PC-3 (cell line): ENCODE results near the gene RTL10. TPM values are rescaled to one million over a fixed set of nuclear protein-coding genes. Genes with fewer than 3 reads are reported as not detected.

Source experiments
- ATAC-seq: fragments of 200-7000 bp; cut with Tn5 transposase; 2 replicates; pipeline ENCODE4 v1.9.1; 2020; ENCODE audit warnings: mild to moderate bottlenecking, moderate library complexity
- BruUV-seq: library from RNA; stranded (reverse); fragments of 400-500 nt; replicated peaks from 2 replicates; lab custom pipeline; 2021; lab: Mats Ljungman, UMichigan
- CTCF ChIA-PET: fragments of 300-600 bp; sonication (Branson Sonifier 250); formaldehyde crosslinking; loops from one replicate; lab custom pipeline; 2022; ENCODE audit warnings: antibody characterized with exemption; lab: Charles Lee
- POLR2A ChIA-PET: fragments of 300-600 bp; sonication (Branson Sonifier 250); formaldehyde crosslinking; loops from one replicate; lab custom pipeline; 2022; ENCODE audit warnings: antibody characterized with exemption; ENCODE audit not compliant: unreplicated experiment; lab: Charles Lee
- DNase-seq: peaks from one replicate; pipeline ENCODE4 v3.0.0-alpha.2; 2015
- H2AFZ ChIP-seq: fragments of 300-600 bp; sonication (generic); 2 replicates; pipeline ENCODE4 v1.6.0; 2016; ENCODE audit warnings: antibody characterized with exemption, low read length
- H3F3A ChIP-seq: fragments of 300-600 bp; sonication (generic); one replicate; pipeline ENCODE4 v1.6.0; 2017; ENCODE audit warnings: antibody characterized with exemption, low read length, control low read depth, mild to moderate bottlenecking; ENCODE audit not compliant: unreplicated experiment
- H3K27ac ChIP-seq: fragments of 300-600 bp; sonication (generic); 2 replicates; pipeline ENCODE4 v1.5.1; 2016; ENCODE audit warnings: mild to moderate bottlenecking, low read length
- H3K27me3 ChIP-seq: fragments of 300-600 bp; sonication (generic); 2 replicates; pipeline ENCODE4 v1.6.1; 2016; ENCODE audit warnings: low read length, mixed read lengths
- H3K36me3 ChIP-seq: fragments of 300-600 bp; sonication (generic); 2 replicates; pipeline ENCODE4 v1.6.1; 2016; ENCODE audit warnings: low read depth, mixed run types, low read length, mixed read lengths
- H3K4me1 ChIP-seq: fragments of 300-600 bp; sonication (generic); 2 replicates; pipeline ENCODE4 v1.5.1; 2016; ENCODE audit warnings: low read length; ENCODE audit not compliant: insufficient read depth
- H3K4me2 ChIP-seq: fragments of 300-600 bp; sonication (generic); 2 replicates; pipeline ENCODE4 v1.6.0; 2016; ENCODE audit warnings: low read length
- H3K4me3 ChIP-seq: fragments of 300-600 bp; sonication (generic); 2 replicates; pipeline ENCODE4 v1.5.1; 2016; ENCODE audit warnings: mild to moderate bottlenecking, low read length, mixed read lengths
- H3K79me2 ChIP-seq: fragments of 300-600 bp; sonication (generic); 2 replicates; pipeline ENCODE4 v1.6.1; 2017; ENCODE audit warnings: low read length, mixed read lengths
- H3K9ac ChIP-seq: fragments of 300-600 bp; sonication (generic); 2 replicates; pipeline ENCODE4 v1.6.0; 2016; ENCODE audit warnings: mild to moderate bottlenecking, low read length
- H3K9me2 ChIP-seq: fragments of 300-600 bp; sonication (generic); replicated peaks from 2 replicates; pipeline ENCODE4 v1.6.1; 2016; ENCODE audit warnings: mixed run types, low read length, mixed read lengths
- H3K9me3 ChIP-seq: fragments of 300-600 bp; sonication (generic); 2 replicates; pipeline ENCODE4 v1.6.1; 2016; ENCODE audit warnings: low read length, mixed read lengths
- H4K20me1 ChIP-seq: fragments of 300-600 bp; sonication (generic); 2 replicates; pipeline ENCODE4 v1.6.1; 2016; ENCODE audit warnings: low read length, mixed read lengths
- EZH2 ChIP-seq: fragments of 300-600 bp; sonication (generic); IDR thresholded peaks from one replicate; pipeline ENCODE4 v1.6.1; 2017; ENCODE audit warnings: antibody characterized with exemption, mild to moderate bottlenecking, low read length; ENCODE audit not compliant: unreplicated experiment
- EZH2phosphoT487 ChIP-seq: fragments of 300-600 bp; sonication (generic); IDR thresholded peaks from 2 replicates; pipeline ENCODE4 v1.6.1; 2018; ENCODE audit warnings: mild to moderate bottlenecking, antibody characterized with exemption, low read length, borderline replicate concordance
- intact Hi-C: fragments of 100-400 bp; cut with micrococcal nuclease; formaldehyde crosslinking; loops from 2 replicates; pipeline ENCODE4 v1.9.0; 2023
- total RNA-seq: library from RNA; depleted of rRNA; stranded (reverse); fragments of >200 nt; gene quantifications from 2 replicates; pipeline ENCODE4 v1.2.3, GENCODE V29; 2014
- TF ChIP-seq, protein P1 (sequence below): fragments of 300-600 bp; sonication (generic); conservative IDR thresholded peaks from 2 replicates; pipeline ENCODE4 v1.5.1; 2017; ENCODE audit warnings: antibody characterized with exemption, low read depth, mild to moderate bottlenecking, low read length

RTL10 gene
- total RNA-seq, 1 experiment from 2014 or later, result 7.8 TPM

DNA sequence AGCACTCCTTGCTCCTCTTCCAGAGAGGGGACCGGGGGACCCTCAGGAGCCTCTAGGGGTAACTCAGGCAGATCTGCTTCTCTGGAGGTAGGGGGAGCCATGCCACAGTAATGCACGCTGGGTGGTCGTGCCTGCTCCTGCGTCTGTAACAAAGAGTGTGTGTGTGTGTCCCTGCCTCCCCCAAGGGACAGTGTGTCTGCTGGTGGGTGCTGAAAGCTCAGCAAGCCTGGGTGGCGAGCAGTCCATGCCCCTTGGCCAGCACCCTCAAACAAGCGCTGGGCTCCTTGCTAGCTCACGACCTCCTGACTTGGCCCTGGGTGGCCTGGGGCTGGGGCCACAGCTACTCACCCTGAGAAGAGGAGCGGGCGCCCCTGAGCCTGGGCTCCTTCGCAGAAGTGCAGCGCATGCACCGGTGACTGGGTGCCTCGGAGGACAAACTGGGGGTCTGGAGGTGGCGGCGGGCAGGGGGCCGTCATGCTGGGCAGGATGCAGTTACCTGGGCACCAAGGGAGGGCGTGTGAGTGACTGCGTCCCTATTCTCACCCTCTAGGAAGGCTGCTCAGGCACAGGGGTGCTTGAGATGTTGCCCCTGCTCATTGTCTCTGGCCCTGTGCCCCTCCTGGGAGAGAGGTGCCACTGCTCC is 33.7 kb downstream of the RTL10 start:
- Histone ChIP-seq H3K79me2 (no peaks in the 10 kb centered on the region), H3K36me3 (no peaks in the 10 kb centered on the region), H3K9ac (no peak overlapping the region), H3K4me1 (no peaks in the 10 kb centered on the region), H3F3A (no peaks in the 10 kb centered on the region), H3K4me3 (no peak overlapping the region), H3K27ac (no peak overlapping the region), H3K4me2 (no peak overlapping the region), H2AFZ (no peak overlapping the region), H3K9me3 (no peaks in the 10 kb centered on the region), H4K20me1 (no peaks in the 10 kb centered on the region), H3K27me3 (no peaks in the 10 kb centered on the region), H3K9me2 (no peaks in the 10 kb centered on the region)
- intact Hi-C loops, result no loop called here
- ATAC-seq, result no peak
- ChIA-PET POLR2A (no interaction called here), CTCF (no interaction called here)
- no TSS peak for BruUV-seq
- no peak for DNase-seq
- TF ChIP-seq, protein P1, sequence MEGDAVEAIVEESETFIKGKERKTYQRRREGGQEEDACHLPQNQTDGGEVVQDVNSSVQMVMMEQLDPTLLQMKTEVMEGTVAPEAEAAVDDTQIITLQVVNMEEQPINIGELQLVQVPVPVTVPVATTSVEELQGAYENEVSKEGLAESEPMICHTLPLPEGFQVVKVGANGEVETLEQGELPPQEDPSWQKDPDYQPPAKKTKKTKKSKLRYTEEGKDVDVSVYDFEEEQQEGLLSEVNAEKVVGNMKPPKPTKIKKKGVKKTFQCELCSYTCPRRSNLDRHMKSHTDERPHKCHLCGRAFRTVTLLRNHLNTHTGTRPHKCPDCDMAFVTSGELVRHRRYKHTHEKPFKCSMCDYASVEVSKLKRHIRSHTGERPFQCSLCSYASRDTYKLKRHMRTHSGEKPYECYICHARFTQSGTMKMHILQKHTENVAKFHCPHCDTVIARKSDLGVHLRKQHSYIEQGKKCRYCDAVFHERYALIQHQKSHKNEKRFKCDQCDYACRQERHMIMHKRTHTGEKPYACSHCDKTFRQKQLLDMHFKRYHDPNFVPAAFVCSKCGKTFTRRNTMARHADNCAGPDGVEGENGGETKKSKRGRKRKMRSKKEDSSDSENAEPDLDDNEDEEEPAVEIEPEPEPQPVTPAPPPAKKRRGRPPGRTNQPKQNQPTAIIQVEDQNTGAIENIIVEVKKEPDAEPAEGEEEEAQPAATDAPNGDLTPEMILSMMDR, result 0 out of 2 replicates have a peak, but pooled peaks have one; percentile 14
- TF ChIP-seq EZH2phosphoT487, result no peak
- no peak for TF ChIP-seq EZH2

DNA sequence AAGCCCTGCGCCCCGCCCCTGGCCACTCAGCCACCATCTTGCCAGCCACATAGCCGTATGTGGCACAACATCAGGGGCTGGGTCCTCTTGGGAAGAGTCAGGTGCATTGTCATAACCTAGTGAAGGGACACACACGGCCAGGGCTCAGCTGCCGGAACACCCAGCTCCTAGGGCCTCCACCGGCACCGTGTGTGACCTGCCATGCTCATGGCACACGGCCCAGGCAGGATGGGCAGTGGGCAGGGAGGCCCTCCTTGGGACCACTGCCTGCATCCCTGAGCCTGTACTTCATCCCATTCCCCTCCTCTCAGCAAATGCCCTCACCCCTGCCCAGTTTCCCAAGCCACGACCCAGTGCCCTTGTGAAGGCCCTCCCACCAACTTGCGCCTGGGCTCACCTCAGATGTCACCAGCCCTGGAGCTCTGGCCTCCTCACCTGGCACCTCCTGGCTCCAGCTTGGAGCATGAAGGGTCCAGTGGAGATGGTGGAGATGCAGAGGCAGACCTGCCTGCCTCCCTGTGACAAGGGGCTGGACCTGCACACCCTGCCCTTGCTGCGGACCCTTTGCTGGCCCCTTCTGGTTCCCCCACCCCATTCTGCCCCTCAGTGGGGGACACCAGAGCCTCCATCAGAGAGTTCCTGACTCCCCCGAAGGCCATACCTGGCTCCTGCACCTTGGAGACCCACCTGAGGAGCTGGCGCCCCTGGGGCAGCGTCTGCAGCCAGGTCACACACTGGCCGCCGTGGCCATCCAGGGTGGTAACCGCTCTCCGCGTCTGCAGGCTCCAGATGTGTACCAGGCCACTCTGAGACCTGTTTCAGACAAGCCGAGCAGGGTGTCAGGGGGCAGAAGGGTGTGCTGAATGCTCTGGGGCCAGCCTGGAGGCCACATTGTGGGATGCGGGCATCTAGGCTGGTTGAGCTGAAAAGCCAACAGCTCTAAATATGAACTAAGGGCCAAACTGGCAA is 34.5 kb downstream of the RTL10 start:
- BruUV-seq, result no TSS peak
- Histone ChIP-seq H3K79me2 (no peaks in the 10 kb centered on the region), H3K4me3 (no peak overlapping the region), H3K36me3 (no peaks in the 10 kb centered on the region), H3K4me2 (no peak overlapping the region), H3K9ac (no peak overlapping the region), H3F3A (no peaks in the 10 kb centered on the region), H3K27me3 (no peaks in the 10 kb centered on the region), H2AFZ (no peak overlapping the region), H4K20me1 (no peaks in the 10 kb centered on the region), H3K4me1 (no peaks in the 10 kb centered on the region), H3K27ac (no peak overlapping the region), H3K9me2 (no peaks in the 10 kb centered on the region), H3K9me3 (no peaks in the 10 kb centered on the region)
- CTCF ChIA-PET, result no interaction called here
- intact Hi-C loops, result no loop called here
- ATAC-seq, result no peak
- TF ChIP-seq EZH2 (no peak), EZH2phosphoT487 (no peak)
- TF ChIP-seq, protein P1, result no peak
- POLR2A ChIA-PET, result no interaction called here
- no peak for DNase-seq
